BE2C (cell line): Measurements from ENCODE around the gene SPON1.

ENCODE experiments used
- DNase-seq: peaks from one replicate; pipeline ENCODE4 v3.0.0-alpha.2; 2020
- H3K27me3 ChIP-seq: fragments of 250-450 bp; sonication (Bioruptor Pico); 2 replicates; pipeline ENCODE4 v1.5.1; 2020; ENCODE audit warnings: mild to moderate bottlenecking
- H3K36me3 ChIP-seq: fragments of 250-450 bp; sonication (Bioruptor Pico); 2 replicates; pipeline ENCODE4 v1.5.1; 2020; ENCODE audit warnings: mild to moderate bottlenecking
- H3K4me1 ChIP-seq: fragments of 250-450 bp; sonication (Bioruptor Pico); 2 replicates; pipeline ENCODE4 v1.5.1; 2020
- H3K4me3 ChIP-seq: 2 replicates; pipeline ENCODE4 v1.5.1; 2011; ENCODE audit warnings: low read depth, low read length
- H3K9me3 ChIP-seq: fragments of 250-450 bp; sonication (Bioruptor Pico); 2 replicates; pipeline ENCODE4 v1.5.1; 2020
- CTCF ChIP-seq: IDR thresholded peaks from 2 replicates; pipeline ENCODE4 v1.5.1; 2012; ENCODE audit warnings: mild to moderate bottlenecking, low read depth, low read length

The SPON1 gene

GRCh38 chr11:13952221-13952620, 10.3 kb upstream of the SPON1 start:
- no peak for TF ChIP-seq CTCF
- DNase-seq = no peak
- H3K36me3 ChIP-seq = no peaks in the 10 kb centered on the region
- no peaks in the 10 kb centered on the region for H3K9me3 ChIP-seq
- no peak overlapping the region for H3K4me3 ChIP-seq
- no peaks in the 10 kb centered on the region for H3K4me1 ChIP-seq
- no peaks in the 10 kb centered on the region for H3K27me3 ChIP-seq

GRCh38 chr11:13952668-13953067, 9.9 kb upstream of the SPON1 start:
- no peaks in the 10 kb centered on the region for H3K4me1 ChIP-seq
- no peak overlapping the region for H3K4me3 ChIP-seq
- H3K9me3 ChIP-seq = no peaks in the 10 kb centered on the region
- no peak for TF ChIP-seq CTCF
- no peaks in the 10 kb centered on the region for H3K36me3 ChIP-seq
- no peak for DNase-seq
- H3K27me3 ChIP-seq = no peaks in the 10 kb centered on the region

- Histone ChIP-seq H3K4me1 (no peaks in the 10 kb centered on the region), H3K27me3 (no peaks in the 10 kb centered on the region), H3K36me3 (no peaks in the 10 kb centered on the region), H3K4me3 (no peak overlapping the region), H3K9me3 (no peaks in the 10 kb centered on the region)
- no peak for DNase-seq
- TF ChIP-seq CTCF = no peak
Measured at GRCh38 chr11:13954591-13954990, 7.9 kb upstream of the SPON1 start.

- Histone ChIP-seq H3K4me1 (no peaks in the 10 kb centered on the region), H3K9me3 (no peaks in the 10 kb centered on the region), H3K4me3 (no peak overlapping the region), H3K36me3 (no peaks in the 10 kb centered on the region), H3K27me3 (no peaks in the 10 kb centered on the region)
- peak; percentile 68 for TF ChIP-seq CTCF
- peak; percentile 20 for DNase-seq
Measured at GRCh38 chr11:13955971-13956421, 6.5 kb upstream of the SPON1 start.

GRCh38 chr11:13956988-13957387, 5.5 kb upstream of the SPON1 start:
- H3K4me1 ChIP-seq = no peaks in the 10 kb centered on the region
- no peaks in the 10 kb centered on the region for H3K9me3 ChIP-seq
- TF ChIP-seq CTCF = no peak
- DNase-seq = no peak
- no peaks in the 10 kb centered on the region for H3K36me3 ChIP-seq
- no peaks in the 10 kb centered on the region for H3K27me3 ChIP-seq
- H3K4me3 ChIP-seq = no peak overlapping the region

GRCh38 chr11:13958641-13959400, 3.7 kb upstream of the SPON1 start:
- peaks cover 16% of the 10 kb centered on the region for H3K27me3 ChIP-seq
- no peaks in the 10 kb centered on the region for H3K9me3 ChIP-seq
- H3K4me3 ChIP-seq = no peak overlapping the region
- no peaks in the 10 kb centered on the region for H3K4me1 ChIP-seq
- H3K36me3 ChIP-seq = no peaks in the 10 kb centered on the region
- DNase-seq = no peak
- TF ChIP-seq CTCF = no peak
